Gastroesophageal sphincter (tissue), 3 donors: ENCODE results near the gene PRKCQ.
"Not testable (repeated sequence)": the region's sequence is repeated elsewhere in the genome, so short reads cannot be mapped to it uniquely, and the experiment has no call there.

ENCODE experiments used
- EP300 ChIP-seq: sonication (generic); formaldehyde crosslinking; IDR thresholded peaks from one replicate; pipeline ENCODE4 v1.6.1; 2017; ENCODE audit warnings: antibody characterized with exemption, mild to moderate bottlenecking
- POLR2A ChIP-seq, 2 donors: fragments of 450-650 bp; IDR thresholded peaks; one replicate each; pipeline ENCODE4 v1.6.1; 2017; ENCODE audit warnings: antibody characterized with exemption in 2 of 2, mild to moderate bottlenecking in 2 of 2, moderate library complexity in 1 of 2
- POLR2AphosphoS5 ChIP-seq: sonication (generic); formaldehyde crosslinking; IDR thresholded peaks from one replicate; pipeline ENCODE4 v1.6.1; 2017; ENCODE audit warnings: antibody characterized with exemption
- TF ChIP-seq, protein P1 (sequence below), 4 experiments: fragments of 200-600 bp in 2 of 4; fragments of 450-650 bp in 2 of 4; sonication (generic) in 1 of 4; IDR thresholded peaks; one replicate each; pipeline ENCODE4 v1.5.1; 2017 to 2019; ENCODE audit warnings: antibody characterized with exemption in 4 of 4, mild to moderate bottlenecking in 2 of 4, moderate library complexity in 2 of 4

DNA sequence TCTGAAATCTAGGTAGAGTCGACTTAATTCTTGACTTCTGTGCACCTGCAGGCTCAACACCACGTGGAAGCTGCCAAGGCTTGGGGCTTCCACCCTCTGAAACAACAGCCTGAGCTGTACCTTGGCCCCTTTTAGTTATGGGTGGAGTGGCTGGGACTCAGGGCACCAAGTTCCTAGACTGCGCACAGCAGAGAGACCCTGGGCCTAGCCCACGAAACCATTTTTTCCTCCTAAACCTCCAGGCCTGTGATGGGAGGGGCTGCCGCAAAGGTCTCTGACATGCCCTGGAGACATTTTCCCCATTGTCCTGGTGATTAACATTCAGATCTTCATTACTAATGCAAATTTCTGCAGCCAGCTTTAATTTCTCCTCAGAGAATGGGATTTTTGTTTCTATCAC is 199.6 kb downstream of the PRKCQ start:
- TF ChIP-seq POLR2A (IDR thresholded peaks at IDR 0.05); POLR2AphosphoS5; EP300: not testable (repeated sequence)
- TF ChIP-seq, protein P1, sequence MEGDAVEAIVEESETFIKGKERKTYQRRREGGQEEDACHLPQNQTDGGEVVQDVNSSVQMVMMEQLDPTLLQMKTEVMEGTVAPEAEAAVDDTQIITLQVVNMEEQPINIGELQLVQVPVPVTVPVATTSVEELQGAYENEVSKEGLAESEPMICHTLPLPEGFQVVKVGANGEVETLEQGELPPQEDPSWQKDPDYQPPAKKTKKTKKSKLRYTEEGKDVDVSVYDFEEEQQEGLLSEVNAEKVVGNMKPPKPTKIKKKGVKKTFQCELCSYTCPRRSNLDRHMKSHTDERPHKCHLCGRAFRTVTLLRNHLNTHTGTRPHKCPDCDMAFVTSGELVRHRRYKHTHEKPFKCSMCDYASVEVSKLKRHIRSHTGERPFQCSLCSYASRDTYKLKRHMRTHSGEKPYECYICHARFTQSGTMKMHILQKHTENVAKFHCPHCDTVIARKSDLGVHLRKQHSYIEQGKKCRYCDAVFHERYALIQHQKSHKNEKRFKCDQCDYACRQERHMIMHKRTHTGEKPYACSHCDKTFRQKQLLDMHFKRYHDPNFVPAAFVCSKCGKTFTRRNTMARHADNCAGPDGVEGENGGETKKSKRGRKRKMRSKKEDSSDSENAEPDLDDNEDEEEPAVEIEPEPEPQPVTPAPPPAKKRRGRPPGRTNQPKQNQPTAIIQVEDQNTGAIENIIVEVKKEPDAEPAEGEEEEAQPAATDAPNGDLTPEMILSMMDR (IDR thresholded peaks at IDR 0.05), result not testable (repeated sequence)
